A673 (cell line): ENCODE data around the gene GP5. TPM values are rescaled to one million over a fixed set of nuclear protein-coding genes. Genes with fewer than 3 reads are reported as not detected.

ENCODE experiments used
- BruUV-seq: library from RNA; stranded (reverse); fragments of 400-500 nt; replicated peaks from 2 replicates; lab custom pipeline; 2021; lab: Mats Ljungman, UMichigan
- CTCF ChIA-PET: fragments of 300-600 bp; sonication (Branson Sonifier 250); formaldehyde crosslinking; loops from one replicate; lab custom pipeline; 2022; ENCODE audit warnings: antibody characterized with exemption; lab: Charles Lee
- POLR2A ChIA-PET: fragments of 300-600 bp; sonication (Branson Sonifier 250); formaldehyde crosslinking; loops from one replicate; lab custom pipeline; 2022; ENCODE audit warnings: antibody characterized with exemption; ENCODE audit not compliant: low non-redundant PET; lab: Charles Lee
- DNase-seq: peaks from one replicate; pipeline ENCODE4 v3.0.0-alpha.2; 2015; ENCODE audit warnings: low spot score
- H3K27ac ChIP-seq: fragments of 200-600 bp; sonication (generic); 2 replicates; pipeline ENCODE4 v1.5.1; 2016; ENCODE audit warnings: mixed run types, low read depth, mild to moderate bottlenecking, mixed read lengths, antibody characterized with exemption, low read length; ENCODE audit not compliant: poor library complexity, severe bottlenecking
- H3K27me3 ChIP-seq: fragments of 200-600 bp; sonication (generic); replicated peaks from 2 replicates; pipeline ENCODE4 v1.6.1; 2017; ENCODE audit warnings: mixed run types, low read depth, mild to moderate bottlenecking, mixed read lengths, antibody characterized with exemption, low read length; ENCODE audit not compliant: insufficient read depth, poor library complexity
- H3K36me3 ChIP-seq: fragments of 200-600 bp; sonication (generic); 2 replicates; pipeline ENCODE4 v1.6.1; 2016; ENCODE audit warnings: mixed run types, mild to moderate bottlenecking, mixed read lengths, antibody characterized with exemption, low read length; ENCODE audit not compliant: insufficient read depth, poor library complexity, severe bottlenecking
- H3K4me1 ChIP-seq: fragments of 200-600 bp; sonication (generic); 2 replicates; pipeline ENCODE4 v1.6.1; 2017; ENCODE audit warnings: mixed run types, mild to moderate bottlenecking, mixed read lengths, antibody characterized with exemption, low read length; ENCODE audit not compliant: insufficient read depth, poor library complexity, severe bottlenecking
- H3K4me3 ChIP-seq: fragments of 200-600 bp; sonication (generic); 2 replicates; pipeline ENCODE4 v1.5.1; 2016; ENCODE audit warnings: low read depth, mixed run types, mild to moderate bottlenecking, mixed read lengths, low read length; ENCODE audit not compliant: poor library complexity, severe bottlenecking
- H3K9me3 ChIP-seq: fragments of 200-600 bp; sonication (generic); 2 replicates; pipeline ENCODE4 v1.6.1; 2016; ENCODE audit warnings: mixed run types, low read depth, mild to moderate bottlenecking, mixed read lengths, antibody characterized with exemption, low read length; ENCODE audit not compliant: poor library complexity, severe bottlenecking
- EZH2 ChIP-seq: fragments of 200-600 bp; sonication (generic); IDR thresholded peaks from 2 replicates; pipeline ENCODE4 v1.6.1; 2017; ENCODE audit warnings: borderline replicate concordance, low read depth, mild to moderate bottlenecking, mixed read lengths, antibody characterized with exemption, low read length; ENCODE audit not compliant: poor library complexity, severe bottlenecking
- intact Hi-C: fragments of 100-400 bp; cut with micrococcal nuclease; formaldehyde crosslinking; loops from one replicate; pipeline ENCODE4 v1.10.0; 2022; ENCODE audit not compliant: unreplicated experiment
- total RNA-seq: library from RNA; stranded (reverse); gene quantifications from 2 replicates; pipeline ENCODE4 v1.2.3, GENCODE V29; 2021
- TF ChIP-seq, protein P1 (sequence below): fragments of 300-800, 200-600 bp; sonication (generic); conservative IDR thresholded peaks from 2 replicates; pipeline ENCODE4 v1.5.1; 2017; ENCODE audit warnings: low read depth, mild to moderate bottlenecking, antibody characterized with exemption, low read length, moderate library complexity, mixed read lengths

The GP5 gene
- total RNA-seq, 1 experiment from 2014 or later, result 0.11 TPM

DNA sequence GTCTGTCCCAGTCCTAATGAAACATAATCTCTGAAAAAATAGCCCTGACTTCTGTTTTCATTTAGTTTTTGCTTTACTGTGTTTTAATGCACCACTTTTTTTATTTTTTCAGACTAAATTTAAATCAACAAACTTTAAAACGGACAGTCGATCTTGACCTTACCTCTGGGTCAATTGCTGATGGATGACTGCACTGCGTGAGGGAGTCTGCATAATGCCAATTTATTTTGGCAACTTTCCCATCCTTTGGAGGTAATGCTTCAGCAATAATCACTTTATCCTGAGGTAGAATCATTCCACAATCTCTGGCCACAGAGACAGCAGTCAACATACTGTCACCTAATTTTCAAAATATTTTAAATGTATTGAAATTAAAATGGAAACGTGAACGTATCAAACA, 32.5 kb upstream of the GP5 start:
- Histone ChIP-seq H3K36me3 (peaks cover 94% of the 10 kb centered on the region), H3K27me3 (no peaks in the 10 kb centered on the region), H3K27ac (no peak overlapping the region), H3K9me3 (no peaks in the 10 kb centered on the region), H3K4me3 (no peak overlapping the region), H3K4me1 (no peaks in the 10 kb centered on the region)
- POLR2A ChIA-PET, result no interaction called here
- CTCF ChIA-PET, result no interaction called here
- no peak for DNase-seq
- no TSS peak for BruUV-seq
- intact Hi-C loops, result no loop called here
- TF ChIP-seq, protein P1, sequence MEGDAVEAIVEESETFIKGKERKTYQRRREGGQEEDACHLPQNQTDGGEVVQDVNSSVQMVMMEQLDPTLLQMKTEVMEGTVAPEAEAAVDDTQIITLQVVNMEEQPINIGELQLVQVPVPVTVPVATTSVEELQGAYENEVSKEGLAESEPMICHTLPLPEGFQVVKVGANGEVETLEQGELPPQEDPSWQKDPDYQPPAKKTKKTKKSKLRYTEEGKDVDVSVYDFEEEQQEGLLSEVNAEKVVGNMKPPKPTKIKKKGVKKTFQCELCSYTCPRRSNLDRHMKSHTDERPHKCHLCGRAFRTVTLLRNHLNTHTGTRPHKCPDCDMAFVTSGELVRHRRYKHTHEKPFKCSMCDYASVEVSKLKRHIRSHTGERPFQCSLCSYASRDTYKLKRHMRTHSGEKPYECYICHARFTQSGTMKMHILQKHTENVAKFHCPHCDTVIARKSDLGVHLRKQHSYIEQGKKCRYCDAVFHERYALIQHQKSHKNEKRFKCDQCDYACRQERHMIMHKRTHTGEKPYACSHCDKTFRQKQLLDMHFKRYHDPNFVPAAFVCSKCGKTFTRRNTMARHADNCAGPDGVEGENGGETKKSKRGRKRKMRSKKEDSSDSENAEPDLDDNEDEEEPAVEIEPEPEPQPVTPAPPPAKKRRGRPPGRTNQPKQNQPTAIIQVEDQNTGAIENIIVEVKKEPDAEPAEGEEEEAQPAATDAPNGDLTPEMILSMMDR, result no peak
- no peak for TF ChIP-seq EZH2

DNA sequence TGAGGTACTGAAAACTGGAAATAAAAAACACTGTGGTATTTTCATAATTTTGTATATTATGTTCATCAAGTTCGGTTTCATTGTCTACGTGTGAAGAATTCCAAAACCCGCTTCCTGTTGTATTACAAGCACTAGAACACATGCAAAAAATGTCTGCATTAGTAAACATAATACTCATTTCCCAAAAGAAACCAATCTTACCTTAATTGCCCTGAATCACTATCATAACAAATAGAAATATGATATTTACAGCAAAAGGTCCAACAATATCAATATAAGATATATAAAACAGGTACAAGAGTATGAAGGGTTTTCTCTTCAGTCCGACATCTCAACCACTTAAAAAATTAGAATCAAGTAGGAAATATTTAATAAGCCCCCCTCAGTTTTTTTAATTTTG, 26.3 kb upstream of the GP5 start:
- intact Hi-C loops, result no loop called here
- no peak overlapping the region for H3K4me3 ChIP-seq
- no peaks in the 10 kb centered on the region for H3K27me3 ChIP-seq
- CTCF ChIA-PET, result no interaction called here
- no TSS peak for BruUV-seq
- H3K9me3 ChIP-seq, result no peaks in the 10 kb centered on the region
- no peaks in the 10 kb centered on the region for H3K4me1 ChIP-seq
- TF ChIP-seq, protein P1, result no peak
- TF ChIP-seq EZH2, result no peak
- H3K36me3 ChIP-seq, result peaks cover 69% of the 10 kb centered on the region
- H3K27ac ChIP-seq, result no peak overlapping the region
- DNase-seq, result no peak
- POLR2A ChIA-PET, result no interaction called here

DNA sequence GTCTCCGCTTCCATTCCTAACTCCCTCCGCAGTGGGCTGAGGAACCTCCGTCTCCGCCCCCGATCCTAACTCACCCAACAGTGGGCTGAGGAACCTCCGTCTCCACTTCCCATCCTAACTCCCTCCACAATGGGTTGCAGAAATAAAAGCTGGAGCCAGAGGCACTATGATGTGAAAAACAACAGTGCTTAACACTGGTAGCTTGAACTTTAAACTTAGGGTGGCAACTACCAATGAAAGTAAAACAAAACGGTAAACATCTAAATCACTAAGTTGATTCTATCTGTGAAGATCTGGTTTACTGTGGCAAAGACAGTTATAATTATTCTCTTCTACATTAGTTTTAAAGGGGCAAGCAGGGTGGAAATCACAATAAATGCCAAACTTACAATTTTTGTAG, 25.9 kb upstream of the GP5 start:
- Histone ChIP-seq H3K27me3 (no peaks in the 10 kb centered on the region), H3K4me1 (no peaks in the 10 kb centered on the region), H3K27ac (no peak overlapping the region), H3K36me3 (peaks cover 64% of the 10 kb centered on the region), H3K4me3 (no peak overlapping the region), H3K9me3 (no peaks in the 10 kb centered on the region)
- POLR2A ChIA-PET, result no interaction called here
- BruUV-seq, result no TSS peak
- TF ChIP-seq EZH2, result no peak
- TF ChIP-seq, protein P1, result no peak
- DNase-seq, result no peak
- CTCF ChIA-PET, result no interaction called here
- intact Hi-C loops, result no loop called here
